ENCODE data around the gene BAK1.

The BAK1 gene

DNA sequence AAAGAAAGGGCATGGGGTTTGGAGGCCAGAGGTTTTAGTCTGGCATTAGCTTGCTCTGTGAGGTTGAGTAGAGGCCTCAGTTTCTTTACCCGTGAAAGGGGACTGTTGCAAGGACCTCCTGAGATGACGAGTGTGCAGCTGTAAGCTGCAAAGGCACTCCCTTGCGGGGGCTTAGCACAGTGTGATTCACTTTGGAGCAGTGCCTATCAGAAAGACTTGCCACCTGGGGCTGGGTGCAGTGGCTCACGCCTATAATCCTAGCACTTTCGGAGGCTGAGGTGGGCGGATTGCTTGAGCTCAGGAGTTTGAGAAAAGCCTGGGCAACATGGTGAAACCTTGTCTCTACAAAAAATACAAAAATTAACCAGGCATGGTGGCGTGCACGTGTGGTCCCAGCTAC, 7.5 kb upstream of the BAK1 start:
- DNase-seq: peak in 35 of 56 donors; percentile 12 to 86 (median 47)

DNA sequence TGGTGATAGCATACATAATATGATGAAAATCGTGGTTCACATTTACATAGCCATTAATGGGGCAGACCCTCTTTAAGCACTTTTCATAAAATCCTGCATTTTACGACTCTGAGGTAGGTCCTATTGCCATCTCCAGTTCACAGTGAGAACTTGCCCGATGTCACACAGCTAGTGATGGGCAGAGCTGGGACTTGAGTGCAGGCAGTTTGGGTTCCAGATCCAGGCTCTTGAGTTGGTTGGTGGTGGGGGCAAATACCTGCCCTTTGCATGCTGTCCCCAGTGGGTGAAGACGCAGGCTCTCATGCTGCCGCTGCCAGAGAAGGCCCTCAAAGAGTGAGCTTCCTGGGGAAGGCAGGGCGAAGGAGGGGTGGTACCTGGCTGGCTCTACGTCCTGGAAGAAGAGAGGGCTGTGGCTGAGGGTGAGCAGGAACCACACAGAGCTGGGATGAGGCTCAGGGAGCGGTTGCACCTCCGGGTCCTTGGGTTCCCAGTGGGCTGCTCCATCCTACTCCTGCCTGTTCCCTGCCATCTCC, 6.1 kb upstream of the BAK1 start:
- peak in 1 of 56 donors; percentile 27 for DNase-seq

DNA sequence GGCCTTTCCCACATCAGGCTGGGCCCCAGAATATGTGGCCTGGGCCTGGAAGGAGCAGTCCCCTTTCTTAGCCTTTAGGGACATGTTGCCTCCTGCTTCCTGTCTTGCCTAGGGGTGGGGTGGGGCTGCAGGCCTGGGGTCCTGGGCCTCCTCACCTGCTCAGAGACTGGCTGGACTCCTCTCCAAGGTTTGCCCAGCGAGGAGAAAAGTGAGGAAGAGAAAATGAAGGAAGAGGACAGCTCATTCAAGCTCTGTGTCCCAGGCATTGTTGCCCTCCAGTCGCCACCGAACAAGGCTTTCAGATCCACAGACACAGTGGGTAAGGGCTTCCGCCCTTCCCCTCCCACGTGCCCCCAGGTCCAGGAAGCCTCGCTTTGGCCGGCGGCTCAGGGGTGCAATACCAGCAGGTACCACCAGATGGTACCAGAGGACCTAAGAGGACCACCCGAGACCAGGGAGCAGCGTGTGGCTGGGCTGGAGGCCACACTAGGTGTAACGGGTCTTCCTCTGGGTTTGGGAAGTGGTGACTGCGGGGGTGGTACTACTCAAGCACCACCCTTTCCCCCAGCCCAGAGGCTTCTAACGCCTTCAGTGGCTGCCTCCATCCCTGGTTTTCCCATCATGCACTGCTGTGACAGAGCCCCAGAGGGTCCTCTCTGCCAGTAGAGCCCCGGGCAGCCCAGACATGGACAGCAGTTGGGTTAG, 5.5 kb upstream of the BAK1 start:
- peak in 52 of 56 donors; percentile 18 to 88 (median 50) for DNase-seq

DNA sequence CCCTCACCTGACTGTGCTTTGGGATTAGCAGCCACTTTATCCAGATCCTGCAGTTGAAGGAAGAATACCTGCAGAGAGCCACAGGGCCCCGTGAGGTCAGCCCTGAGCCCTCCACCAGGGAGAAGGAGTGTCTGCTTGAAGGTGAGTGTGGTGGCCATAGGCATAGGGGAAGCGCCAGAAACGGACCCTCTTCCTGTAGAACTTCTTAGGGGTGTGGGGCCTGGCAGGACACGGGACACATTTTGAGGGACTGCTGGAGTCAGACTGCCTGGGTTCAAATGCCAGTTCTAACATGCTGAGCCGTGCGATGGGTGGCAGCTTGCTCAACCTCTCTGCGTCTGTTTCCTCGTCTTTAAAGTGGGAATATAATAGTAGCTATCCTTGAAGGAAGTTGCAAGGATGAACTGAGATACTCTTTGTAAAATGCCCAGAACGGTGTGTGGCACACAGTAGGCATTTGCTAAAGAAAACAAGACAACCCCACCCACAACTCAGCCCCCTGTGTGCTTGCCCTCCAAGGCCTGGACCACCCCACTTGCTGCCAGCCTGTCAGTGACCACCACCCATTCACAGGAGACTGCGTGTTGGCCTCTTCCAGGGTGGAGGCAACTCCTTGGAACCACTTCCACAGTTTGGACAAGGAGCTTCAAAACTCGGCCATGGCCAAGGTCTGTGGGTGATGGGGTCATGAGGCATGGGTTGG, 4.8 kb upstream of the BAK1 start:
- no peak for DNase-seq

DNA sequence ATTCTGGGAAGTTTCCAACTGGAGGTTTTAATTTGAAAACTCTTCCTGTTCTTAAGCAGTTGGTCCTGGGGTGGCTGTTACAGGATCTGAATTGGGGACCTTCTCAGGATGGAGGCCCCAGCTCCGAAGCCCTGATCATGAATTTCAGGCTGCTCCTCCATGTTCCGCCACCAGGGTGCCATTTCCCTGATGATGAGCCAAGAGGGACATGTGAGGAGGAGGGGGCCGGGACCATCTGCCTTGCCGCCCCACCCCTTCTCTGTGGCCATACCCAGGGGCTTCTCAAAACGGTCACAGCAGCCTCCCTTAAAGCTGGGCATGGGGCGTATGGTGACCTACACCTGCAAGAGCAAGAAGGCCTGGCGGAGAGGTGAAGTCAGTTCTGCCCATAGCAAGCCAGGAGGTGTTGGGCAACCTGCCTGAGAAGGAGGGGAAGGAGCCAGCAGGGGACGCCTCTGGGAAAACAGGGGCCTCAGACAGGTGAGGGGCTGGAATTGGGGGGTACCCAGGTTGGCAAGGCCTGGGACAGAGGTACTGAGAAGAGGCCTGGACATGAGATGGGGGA, 3.6 kb upstream of the BAK1 start:
- no peak for DNase-seq

DNA sequence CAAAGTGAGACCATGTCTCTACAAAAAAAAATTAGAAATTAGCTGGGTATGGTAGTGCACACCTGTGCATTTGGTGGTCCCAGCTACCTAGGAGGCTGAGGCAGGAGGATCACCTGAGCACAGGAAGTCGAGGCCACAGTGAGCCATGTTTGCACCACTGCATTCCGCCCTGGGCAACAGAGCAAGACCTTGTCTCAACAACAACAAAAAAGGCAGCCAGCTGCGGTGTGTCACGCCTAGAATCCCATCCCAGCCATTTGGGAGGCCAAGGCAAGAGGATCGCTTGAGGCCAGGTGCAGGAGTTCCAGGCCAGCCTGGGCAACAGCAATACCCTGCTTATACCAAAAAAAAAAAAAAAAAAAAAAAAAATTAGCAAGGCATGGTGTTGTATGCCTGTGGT, 1.1 kb upstream of the BAK1 start:
- no peak for DNase-seq

DNA sequence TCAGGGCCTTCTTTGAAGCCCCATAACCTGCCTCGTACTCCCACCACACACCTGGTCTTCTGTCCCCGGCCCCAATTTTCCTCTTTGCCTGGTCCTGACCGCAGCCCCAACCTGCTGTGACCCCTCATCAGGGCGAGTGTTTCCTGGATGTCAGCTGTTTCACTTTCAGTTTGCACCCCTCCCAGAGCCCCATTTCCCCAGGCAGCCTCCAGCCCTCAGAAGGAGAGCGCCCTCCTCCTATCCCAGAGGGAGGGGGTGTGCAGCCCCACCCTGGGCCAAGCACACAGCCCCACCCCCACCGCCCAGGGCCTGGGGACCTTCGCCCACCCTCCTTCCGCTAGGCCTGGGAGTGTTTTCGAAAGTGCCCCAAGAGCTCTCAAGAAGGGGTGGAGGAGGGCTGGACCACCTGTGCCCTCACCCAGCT, 1.5 kb downstream of the BAK1 start:
- no peak for DNase-seq

DNA sequence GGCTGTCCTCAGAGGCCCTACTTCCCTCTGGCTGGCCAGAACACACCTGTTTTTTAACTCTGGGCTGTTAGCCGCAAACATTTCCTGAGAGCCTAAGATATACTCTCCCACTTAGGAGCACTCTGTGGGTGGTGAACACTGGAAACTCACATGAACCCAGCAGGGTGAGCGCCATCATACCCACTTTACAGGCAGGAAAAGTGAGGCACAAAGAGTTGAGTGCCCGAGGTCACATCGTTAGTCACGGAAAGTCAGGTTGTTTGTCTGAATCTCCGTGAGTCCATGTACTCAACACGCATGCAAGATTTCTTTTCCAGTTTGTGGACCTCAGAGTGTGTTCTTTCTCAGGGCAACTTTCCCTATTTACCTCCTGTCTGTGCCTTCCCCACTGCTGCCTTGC, 1.9 kb downstream of the BAK1 start:
- no peak for DNase-seq

DNA sequence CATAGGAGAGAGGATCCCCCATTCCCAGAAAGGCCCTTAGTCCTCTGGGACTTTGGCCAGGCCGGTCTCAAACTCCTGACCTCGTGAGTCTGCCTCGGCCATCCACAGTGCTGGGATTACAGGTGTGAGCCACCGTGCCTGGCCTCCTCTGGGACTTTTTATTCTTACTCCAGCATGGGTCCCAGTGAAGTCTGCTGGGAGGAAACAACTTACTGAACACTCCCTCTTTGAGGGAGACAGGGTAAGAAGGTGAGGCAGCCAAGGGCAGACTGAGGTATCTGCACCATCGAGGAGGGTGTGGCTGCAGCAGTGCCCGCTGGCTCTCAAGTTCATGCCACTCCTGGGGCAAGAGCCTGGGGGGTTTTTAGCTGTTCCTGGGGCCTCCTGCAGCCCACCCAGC, 2.4 kb downstream of the BAK1 start:
- no peak for DNase-seq

DNA sequence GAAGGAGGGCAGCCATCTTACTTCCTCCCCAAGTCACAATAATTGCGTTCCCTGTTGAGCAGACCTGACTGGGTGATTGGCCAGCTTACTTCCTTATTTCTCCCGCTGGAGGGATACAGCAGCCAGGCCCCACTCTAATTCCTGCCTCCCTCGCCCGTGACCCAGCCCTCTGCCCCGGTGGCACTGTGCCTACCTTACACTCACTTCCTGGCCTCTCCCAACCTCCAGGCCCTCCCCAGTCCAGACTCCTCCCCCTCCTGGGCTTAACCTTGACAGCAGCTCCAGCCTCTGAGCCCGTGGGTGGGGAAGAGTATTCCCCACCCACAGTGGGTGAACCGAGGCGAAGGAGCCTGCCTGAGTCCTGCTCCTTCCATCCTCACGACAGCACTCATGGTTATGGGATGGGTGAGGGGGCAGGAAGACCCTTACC, 3.0 kb downstream of the BAK1 start:
- DNase-seq: peak in 1 of 56 donors; percentile 20

DNA sequence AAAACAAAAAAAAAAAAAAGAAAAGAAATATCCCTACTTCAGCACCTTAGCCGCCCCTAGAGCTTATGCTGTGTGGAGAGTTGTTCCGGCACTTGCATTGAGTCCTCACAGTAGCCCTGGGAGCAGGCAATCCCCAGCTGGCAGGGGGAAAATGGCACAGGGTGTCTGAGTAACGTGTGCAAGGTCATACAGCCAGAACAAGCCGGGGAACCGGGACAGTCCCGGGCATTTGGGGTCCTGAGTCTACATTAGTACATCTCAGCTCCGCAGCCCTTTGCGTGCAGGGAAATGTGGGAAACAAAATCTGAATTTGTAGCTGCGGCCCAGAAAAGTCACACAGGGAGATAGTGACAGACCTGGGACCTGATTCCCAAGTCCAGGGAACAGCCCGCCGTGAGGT, 3.4 kb downstream of the BAK1 start:
- DNase-seq: no peak

DNA sequence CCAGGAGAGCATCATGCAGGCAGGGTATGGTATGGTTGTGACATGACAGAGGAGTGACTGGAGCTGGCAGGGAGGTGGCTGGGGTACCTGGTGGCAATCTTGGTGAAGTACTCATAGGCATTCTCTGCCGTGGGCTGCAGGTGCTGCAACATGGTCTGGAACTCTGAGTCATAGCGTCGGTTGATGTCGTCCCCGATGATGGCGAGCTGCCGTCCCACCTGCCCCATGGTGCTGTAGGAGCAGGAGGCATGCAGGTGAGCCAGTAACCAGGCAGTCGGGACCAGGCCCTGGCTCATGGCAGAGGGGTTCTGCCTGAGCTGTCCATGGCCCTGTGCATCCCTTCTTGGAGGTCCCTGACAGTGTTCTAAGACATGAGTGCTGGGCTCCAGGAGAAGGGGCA, 4.9 kb downstream of the BAK1 start:
- DNase-seq: no peak

DNA sequence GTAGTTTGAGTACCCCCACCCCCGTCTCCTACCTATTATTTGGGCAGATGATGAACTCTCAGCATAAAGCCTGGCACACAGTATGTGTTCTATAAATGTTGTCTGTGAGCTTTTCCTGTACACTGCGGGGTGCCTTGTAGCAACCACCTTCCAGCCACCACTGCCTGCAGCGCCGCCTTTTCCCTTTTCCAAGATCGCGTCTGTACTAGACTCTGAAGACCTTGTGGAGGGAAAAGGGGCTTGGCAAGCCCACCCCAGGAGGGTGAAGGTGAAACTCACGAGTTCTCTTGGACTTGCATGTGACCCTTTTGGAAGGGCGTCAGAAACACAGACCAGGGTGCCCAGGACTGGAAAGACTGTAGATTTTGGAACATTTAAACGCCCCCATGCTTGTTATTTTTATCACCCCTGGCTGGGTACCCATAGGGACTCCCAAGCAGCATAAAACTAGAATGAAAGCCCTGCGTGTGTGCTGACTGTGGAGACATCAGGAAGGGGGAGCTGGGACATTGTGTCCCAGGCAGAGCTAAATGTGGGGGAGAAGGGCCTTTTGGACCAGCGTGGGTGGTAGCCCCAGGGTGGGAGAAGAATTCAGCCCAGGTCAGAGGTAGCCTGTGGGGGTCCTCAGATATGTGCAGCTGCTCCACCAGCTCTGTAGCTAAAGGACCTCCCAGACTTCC, 8.3 kb downstream of the BAK1 start:
- DNase-seq: peak in 12 of 56 donors; percentile 13 to 57 (median 44)

DNA sequence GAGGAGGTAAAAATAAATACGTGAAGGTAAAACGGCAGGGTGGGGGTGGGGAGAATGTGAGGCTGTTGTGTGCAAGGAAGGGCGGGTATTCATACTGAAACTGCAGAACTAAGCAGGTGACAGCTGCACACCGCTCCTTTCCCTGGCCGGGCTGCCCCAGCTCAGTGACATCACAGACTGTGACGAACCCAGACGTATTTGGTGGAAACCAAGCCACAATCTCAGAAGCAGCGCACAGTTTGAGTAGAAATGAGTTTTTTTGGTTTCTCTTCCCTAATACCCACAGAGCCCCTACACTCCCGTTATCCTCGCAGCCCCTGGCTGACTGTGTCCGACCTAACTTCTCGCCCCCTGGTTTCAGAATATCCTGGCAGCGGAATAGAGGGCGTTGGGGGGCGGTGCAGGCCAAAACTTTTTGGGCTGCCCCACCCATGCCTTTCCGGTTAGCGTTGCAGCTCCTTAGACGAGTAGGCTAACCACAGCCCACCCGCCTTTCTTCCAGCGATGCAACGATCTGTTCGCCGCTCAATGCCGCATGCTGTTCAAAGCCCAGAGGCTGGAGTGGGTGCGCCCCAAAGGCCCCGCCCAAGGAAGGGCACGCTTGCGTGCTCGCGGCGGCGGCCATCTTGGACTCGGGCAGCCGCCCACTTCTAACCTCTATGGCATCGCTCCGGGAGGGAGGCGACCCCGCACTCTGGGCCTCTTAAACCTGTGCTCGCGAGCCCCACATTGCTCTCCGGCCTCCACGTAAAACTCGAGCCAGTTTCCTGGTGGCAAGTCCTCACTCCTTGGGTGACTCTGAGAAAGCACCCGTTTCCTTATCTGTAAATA, 9.1 kb downstream of the BAK1 start:
- DNase-seq: peak in 55 of 56 donors; percentile 20 to 87 (median 71)

DNA sequence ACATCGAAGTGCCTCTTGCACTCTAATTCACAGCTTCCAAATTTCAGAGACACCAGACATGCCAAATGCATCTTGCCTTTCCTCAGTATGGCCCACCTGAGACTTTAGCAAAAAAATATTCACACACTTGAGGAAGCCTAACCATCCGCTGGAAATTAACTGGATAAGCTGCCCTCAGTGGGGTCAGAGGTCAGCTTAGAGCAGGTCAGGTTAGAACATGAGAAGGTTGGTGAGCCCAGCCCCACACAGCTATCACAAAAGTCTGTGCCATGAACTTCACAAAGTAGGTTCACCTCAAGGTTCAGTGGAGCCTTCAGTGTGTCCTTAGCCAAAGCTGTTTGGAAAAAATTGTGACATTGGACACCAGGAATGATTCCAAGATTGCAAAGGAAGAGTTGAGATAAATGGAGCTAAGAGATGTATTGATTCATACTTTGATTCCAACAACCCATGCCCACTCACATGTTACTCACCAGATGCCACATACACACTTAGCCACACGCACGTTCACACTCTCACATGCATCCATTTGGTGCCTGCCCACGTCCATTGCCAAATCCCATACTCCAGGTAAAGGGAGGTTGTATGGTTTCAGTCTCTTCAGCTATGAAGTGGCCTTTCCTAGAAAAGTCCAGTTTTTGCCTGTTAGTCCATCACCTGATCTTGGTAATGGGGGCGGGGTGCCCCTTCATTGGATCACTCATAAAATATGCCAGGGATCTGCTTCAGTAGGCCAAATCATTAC, 11.1 kb downstream of the BAK1 start:
- no peak for DNase-seq

DNA sequence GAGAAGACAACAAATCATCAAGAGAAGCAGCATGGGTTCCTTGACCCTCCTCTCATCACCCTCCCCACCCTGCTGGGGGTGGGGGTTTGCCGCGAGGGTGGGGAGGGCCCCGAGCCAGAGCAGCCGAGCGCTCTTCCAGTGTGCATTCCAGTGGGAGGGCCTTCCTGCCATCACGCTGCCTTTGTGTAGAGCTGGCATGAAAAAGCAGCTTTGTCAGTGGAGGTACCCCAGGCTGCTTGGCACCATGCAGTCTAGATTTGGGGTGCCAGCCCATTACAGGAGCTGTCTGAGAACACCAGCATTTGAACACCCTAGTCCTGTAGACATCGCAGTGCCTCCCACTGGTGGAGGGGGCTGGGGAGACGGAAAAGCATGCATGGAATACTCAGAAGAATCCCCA, 12.2 kb downstream of the BAK1 start:
- DNase-seq: no peak

DNA sequence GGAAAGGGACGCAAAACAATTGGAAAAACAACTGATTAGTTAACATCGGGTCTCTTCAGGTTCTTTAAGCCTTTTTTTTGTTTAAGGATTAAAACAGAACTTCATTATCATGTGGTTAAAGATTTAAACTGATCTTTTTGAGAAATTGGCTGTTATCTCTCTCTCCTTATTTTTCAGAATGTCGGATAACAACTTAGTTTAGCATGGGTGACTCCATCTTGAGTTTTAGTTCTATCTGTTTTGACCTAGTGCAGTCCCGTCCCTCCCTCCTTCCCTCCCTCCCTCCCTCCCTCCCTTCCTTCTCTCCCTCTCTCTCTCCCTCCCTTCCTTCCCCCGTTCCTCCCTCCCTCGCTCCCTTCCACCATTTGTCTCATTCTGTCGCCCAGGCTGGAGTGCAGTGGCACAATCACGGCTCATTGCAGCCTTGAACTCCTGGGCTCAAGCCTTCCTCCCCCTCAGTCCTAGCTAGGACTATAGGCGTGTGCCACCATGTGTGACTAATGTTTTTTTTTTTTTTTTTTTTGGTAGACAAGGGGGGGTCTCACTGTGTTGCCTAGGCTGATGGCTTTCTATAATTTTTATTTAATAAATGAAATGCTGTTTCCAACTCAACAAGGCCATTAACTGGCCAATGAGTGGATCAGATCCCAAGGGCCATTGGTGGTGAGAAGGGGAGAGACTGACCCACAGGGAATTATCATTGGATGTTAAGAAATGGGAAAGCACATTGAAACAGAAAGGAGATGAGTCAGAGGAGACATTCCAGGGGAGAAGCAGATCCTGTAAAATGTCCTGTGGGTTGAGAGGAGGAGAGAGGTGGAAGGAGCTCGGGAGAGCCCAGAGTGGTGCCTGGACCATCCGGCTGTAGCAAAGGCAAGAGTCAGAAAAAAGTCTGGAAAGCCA, 13.6 kb downstream of the BAK1 start:
- no peak for DNase-seq

DNA sequence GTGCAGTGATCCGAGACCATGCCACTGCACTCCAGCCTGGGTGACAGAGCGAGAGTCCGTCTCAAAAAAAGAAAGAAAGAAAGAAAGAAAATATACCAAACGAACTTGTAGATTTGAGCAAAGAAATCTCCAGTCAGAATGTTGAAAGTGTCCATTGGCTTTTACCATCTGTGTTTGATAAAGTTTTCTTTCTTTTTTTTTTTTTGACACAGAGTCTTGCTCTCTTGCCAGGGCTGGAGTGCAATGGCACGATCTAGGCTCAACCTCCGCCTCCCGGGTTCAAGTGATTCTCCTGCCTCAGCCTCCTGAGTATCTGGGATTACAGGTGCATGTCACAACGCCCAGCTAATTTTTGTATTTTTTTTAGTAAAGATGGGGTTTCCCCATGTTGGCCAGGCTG, 21.3 kb downstream of the BAK1 start:
- DNase-seq: no peak

DNA sequence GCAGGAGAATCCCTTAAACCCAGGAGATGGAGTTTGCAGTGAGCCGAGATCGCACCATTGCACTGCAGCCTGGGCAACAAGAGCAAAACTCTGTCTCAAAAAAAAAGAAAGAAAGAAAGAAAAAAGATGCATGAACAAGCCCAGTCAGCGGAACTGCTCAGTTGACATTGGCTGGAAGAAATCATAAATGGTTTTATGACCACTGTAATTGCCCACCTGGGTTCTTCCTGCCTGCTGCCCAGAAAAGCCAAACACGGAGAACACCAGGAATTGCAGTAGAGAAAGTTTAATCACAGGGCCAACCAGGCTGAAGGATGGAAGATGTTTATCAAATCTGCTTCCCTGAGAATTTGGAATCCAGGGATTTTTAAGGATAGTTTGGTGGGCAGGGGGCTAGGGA, 22.7 kb downstream of the BAK1 start:
- DNase-seq: no peak

All from nucleus accumbens (tissue), 56 donors.